SH-SY5Y (cell line): ENCODE data around the gene MTHFSD.

Source experiments
- GATA2 ChIP-seq: IDR thresholded peaks from 2 replicates; pipeline ENCODE4 v1.6.1; 2011; ENCODE audit warnings: mild to moderate bottlenecking, low read depth, low read length
- GATA3 ChIP-seq: IDR thresholded peaks from 2 replicates; pipeline ENCODE4 v1.6.1; 2011; ENCODE audit warnings: low read depth, mild to moderate bottlenecking, low read length, moderate library complexity

MTHFSD gene

GRCh38 chr16:86505899-86506864, 48.9 kb downstream of the MTHFSD start:
- TF ChIP-seq GATA2 (no peak), GATA3 (no peak)

- no peak for TF ChIP-seq GATA2
- TF ChIP-seq GATA3 = no peak
Measured at GRCh38 chr16:86505185-86505898, 49.7 kb downstream of the MTHFSD start.

DNA sequence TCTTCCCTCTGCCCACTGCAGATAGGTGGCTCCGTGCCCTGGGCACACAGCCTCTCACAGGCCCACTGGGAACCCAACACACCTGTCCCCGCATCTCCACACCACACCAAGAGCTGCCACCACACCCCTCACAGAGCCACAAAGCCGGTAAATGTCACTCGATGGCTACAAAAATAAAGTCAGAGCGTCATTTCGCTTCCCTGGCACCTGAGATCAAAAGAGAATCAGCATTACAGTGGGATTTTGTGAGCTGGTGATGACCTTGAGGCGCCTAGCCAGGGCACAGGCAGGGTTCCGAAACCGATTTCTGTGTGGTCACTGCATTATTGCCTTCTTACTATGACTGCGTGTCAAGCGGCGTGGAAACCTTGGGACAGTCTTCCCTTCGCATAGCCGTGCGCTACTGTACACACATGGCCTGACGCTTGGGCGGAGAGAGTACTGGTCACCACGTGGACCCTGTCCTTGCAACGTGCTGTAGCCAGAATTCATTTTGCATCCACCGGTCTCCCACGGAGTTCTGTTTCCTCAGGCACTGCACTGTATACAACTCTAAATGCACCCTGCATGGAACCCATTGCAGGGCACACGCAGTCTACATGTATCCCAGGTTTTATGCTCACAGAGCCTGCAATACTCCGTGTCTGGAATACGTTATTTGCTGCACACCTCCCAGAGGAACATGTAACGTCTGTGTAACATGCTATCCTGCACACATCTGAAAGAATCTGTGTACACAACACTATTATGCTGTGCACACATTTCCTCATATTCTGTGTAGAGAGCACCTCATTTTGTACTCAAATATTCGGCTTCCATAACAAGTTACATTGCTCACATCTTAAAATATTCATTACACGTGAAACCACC, 50.5 kb downstream of the MTHFSD start:
- TF ChIP-seq GATA3 (no peak), GATA2 (no peak)

GRCh38 chr16:86503830-86504229, 51.2 kb downstream of the MTHFSD start:
- no peak for TF ChIP-seq GATA2

- no peak for TF ChIP-seq GATA3
- no peak for TF ChIP-seq GATA2
Measured at GRCh38 chr16:86502856-86503748, 51.9 kb downstream of the MTHFSD start.

GRCh38 chr16:86501989-86502855, 52.8 kb downstream of the MTHFSD start:
- TF ChIP-seq GATA3 (no peak), GATA2 (no peak)

GRCh38 chr16:86500708-86501510, 54.1 kb downstream of the MTHFSD start:
- TF ChIP-seq GATA3 (no peak), GATA2 (no peak)

DNA sequence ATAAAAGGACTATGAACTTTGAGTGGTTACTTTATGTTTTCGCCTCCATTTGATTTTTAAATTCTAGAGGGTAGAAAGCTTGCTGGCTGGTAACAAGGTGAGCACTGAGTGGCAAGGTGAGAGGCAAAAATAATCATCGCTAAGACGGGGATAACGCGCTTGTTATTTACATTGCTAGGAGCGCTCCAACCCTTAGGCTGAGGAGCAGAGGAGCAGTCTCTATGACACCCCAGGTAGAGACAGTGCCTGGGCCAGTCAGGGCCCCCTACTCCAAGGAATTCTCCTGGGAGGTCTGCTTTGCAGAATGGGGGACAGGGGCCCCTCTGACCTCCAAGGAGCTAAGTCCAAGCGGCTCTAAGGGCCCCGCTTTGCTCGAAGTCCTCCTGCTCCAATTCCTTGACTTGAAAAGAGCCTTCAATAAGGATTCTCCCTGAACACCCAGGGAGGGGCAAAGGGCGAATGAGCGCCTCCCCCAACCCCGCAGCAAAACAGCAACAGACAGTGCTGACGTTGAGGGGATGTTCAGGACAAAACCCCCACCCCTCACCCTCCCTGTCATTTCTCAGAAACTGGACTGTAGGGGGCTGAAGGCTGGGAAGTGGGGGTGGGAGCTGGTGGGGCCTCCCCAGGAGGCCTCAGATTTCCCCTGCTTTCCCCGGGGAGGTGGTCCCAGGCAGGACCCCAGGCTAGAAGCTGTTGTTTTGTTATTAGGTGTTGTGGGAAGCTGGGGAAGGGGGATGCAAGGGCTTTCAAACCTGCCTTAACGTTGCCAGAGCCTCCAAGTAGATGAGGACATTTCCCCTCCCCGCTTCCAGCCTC, 54.9 kb downstream of the MTHFSD start:
- no peak for TF ChIP-seq GATA2
- TF ChIP-seq GATA3 = no peak

GRCh38 chr16:86499440-86499786, 55.6 kb downstream of the MTHFSD start:
- no peak for TF ChIP-seq GATA2
- no peak for TF ChIP-seq GATA3

- no peak for TF ChIP-seq GATA2
- TF ChIP-seq GATA3 = no peak
Measured at GRCh38 chr16:86498671-86499439, 56.2 kb downstream of the MTHFSD start.
